ENCODE results near the gene COL27A1. TPM values are rescaled to one million over a fixed set of nuclear protein-coding genes. Genes with fewer than 3 reads are reported as not detected.

The COL27A1 gene
- polyA plus RNA-seq, 1 of the 3 experiments (the other 2 are of a cell fraction), result 8.7 TPM

DNA sequence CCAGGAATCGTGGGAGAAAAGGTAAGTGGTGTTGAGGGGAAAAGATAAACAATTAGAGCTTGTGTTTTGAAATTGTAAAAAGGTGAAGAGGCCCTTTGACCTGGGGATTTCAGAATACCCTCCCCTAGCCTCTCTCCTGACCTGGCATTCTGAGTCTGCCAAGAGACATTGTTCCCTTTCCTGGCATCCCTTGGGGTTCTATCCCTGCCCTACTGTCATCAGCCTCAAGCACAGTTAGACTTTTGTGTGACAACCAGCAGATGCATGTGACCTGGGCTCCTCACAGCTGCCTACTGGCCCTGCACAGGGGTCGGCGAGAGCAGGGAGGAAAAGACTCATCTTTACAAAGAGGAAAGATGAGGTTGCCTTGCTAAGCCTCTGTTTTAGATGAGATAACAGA, 95.3 kb downstream of the COL27A1 start:
- Histone ChIP-seq H3K9me3 (no peaks in the 10 kb centered on the region), H4K20me1 (ENCODE audit: insufficient read depth) (no peaks in the 10 kb centered on the region), H3K9me2 (no peaks in the 10 kb centered on the region), H3K9ac (peak overlapping the region; percentile 56; the same call in 1 of the 2 replicates), H2AFZ (ENCODE audit: low read depth) (peak overlapping the region; percentile 78; the same call in 1 of the 2 replicates), H3K27ac (ENCODE audit: low read depth in 2 of 2, low read length in 1 of 2) (peak overlapping the region; percentile 53 to 72; a peak in 2 of 4 replicates), H3K4me1 (ENCODE audit: control insufficient read depth in 1 of 2, insufficient read depth in 2 of 2, low read depth in 1 of 2, low read length in 1 of 2) (peaks cover 10 to 22% of the 10 kb centered on the region in 2 experiments), H3K79me2 (ENCODE audit: insufficient read depth) (no peaks in the 10 kb centered on the region), H3K36me3 (replicated peaks in 1 of 2; ENCODE audit: control insufficient read depth in 1 of 2, insufficient read depth in 2 of 2, low read length in 1 of 2) (no peaks in the 10 kb centered on the region), H3K27me3 (ENCODE audit: insufficient read depth) (no peaks in the 10 kb centered on the region), H3F3A (replicated peaks; ENCODE audit: insufficient read depth) (no peaks in the 10 kb centered on the region), H3K4me2 (peak overlapping the region; percentile 64), H3K4me3 (ENCODE audit: low read depth in 2 of 2, low read length in 1 of 2) (no peak overlapping the region)
- DNase-seq, result no peak
- 68% methylated on average over 1 of the region's 3 CpGs for WGBS (ENCODE audit: low lambda C conversion rate)
- POLR2A ChIA-PET, result interaction anchor here (1.4 kb wide), 1 partner anchor 9 kb away, joined by 7 read pairs; no protein-coding TSS in a partner anchor
- TF ChIP-seq JUND (IDR thresholded peaks at IDR 0.05) (no peak), MEF2A (IDR thresholded peaks at IDR 0.05; ENCODE audit: borderline replicate concordance, low read depth) (no peak), GATA2 (CRISPR knock-in tag; IDR thresholded peaks at IDR 0.05) (no peak), CHD2 (IDR thresholded peaks at IDR 0.05; ENCODE audit: low read length, partially characterized antibody) (no peak), TCF12 (IDR thresholded peaks at IDR 0.05) (no peak), ELF1 (IDR thresholded peaks at IDR 0.05) (no peak), EZH2phosphoT487 (IDR thresholded peaks at IDR 0.05; ENCODE audit: borderline replicate concordance, low read depth) (no peak)
- TF ChIP-seq, protein P1, sequence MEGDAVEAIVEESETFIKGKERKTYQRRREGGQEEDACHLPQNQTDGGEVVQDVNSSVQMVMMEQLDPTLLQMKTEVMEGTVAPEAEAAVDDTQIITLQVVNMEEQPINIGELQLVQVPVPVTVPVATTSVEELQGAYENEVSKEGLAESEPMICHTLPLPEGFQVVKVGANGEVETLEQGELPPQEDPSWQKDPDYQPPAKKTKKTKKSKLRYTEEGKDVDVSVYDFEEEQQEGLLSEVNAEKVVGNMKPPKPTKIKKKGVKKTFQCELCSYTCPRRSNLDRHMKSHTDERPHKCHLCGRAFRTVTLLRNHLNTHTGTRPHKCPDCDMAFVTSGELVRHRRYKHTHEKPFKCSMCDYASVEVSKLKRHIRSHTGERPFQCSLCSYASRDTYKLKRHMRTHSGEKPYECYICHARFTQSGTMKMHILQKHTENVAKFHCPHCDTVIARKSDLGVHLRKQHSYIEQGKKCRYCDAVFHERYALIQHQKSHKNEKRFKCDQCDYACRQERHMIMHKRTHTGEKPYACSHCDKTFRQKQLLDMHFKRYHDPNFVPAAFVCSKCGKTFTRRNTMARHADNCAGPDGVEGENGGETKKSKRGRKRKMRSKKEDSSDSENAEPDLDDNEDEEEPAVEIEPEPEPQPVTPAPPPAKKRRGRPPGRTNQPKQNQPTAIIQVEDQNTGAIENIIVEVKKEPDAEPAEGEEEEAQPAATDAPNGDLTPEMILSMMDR (IDR thresholded peaks at IDR 0.05), result no peak
- TF ChIP-seq, protein P2, sequence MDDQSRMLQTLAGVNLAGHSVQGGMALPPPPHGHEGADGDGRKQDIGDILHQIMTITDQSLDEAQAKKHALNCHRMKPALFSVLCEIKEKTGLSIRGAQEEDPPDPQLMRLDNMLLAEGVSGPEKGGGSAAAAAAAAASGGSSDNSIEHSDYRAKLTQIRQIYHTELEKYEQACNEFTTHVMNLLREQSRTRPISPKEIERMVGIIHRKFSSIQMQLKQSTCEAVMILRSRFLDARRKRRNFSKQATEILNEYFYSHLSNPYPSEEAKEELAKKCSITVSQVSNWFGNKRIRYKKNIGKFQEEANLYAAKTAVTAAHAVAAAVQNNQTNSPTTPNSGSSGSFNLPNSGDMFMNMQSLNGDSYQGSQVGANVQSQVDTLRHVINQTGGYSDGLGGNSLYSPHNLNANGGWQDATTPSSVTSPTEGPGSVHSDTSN (IDR thresholded peaks at IDR 0.05), result no peak
- TF ChIP-seq, protein P3, sequence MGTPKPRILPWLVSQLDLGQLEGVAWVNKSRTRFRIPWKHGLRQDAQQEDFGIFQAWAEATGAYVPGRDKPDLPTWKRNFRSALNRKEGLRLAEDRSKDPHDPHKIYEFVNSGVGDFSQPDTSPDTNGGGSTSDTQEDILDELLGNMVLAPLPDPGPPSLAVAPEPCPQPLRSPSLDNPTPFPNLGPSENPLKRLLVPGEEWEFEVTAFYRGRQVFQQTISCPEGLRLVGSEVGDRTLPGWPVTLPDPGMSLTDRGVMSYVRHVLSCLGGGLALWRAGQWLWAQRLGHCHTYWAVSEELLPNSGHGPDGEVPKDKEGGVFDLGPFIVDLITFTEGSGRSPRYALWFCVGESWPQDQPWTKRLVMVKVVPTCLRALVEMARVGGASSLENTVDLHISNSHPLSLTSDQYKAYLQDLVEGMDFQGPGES (IDR thresholded peaks at IDR 0.05; ENCODE audit: low read depth, low read length), result no peak
- CTCF ChIA-PET, result interaction anchor here (0.8 to 2.7 kb wide), 10 partner anchors 10 to 569 kb away, joined by 3 to 16 read pairs (median 5); partner anchors contain the start of gene COL27A1

DNA sequence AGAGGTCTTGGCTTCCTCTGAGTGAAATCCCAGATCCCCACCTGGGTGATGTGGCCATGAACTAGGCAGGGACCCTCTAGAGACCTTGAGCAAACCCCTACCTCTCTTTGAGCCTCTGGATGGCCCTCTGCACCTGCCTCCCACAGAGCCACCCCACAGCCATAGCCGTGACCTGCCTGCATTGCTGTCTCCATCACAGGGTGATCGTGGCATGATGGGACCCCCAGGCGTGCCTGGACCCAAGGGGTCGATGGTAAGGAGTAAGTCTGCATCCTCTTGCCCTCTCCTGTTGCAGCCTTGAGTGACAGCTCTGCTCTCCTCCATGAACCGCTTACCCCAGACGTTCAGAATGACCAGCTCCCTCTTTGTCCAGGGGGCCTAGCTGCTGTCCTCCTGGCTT, 97.1 kb downstream of the COL27A1 start:
- POLR2A ChIA-PET, result no interaction called here
- Histone ChIP-seq H3K27me3 (ENCODE audit: insufficient read depth) (no peaks in the 10 kb centered on the region), H3K9ac (no peak overlapping the region), H3K9me2 (no peaks in the 10 kb centered on the region), H3K4me3 (ENCODE audit: low read depth in 2 of 2, low read length in 1 of 2) (no peak overlapping the region), H4K20me1 (ENCODE audit: insufficient read depth) (no peaks in the 10 kb centered on the region), H3K9me3 (no peaks in the 10 kb centered on the region), H3K79me2 (ENCODE audit: insufficient read depth) (no peaks in the 10 kb centered on the region), H2AFZ (ENCODE audit: low read depth) (no peak overlapping the region), H3K27ac (ENCODE audit: low read depth in 2 of 2, low read length in 1 of 2) (no peak overlapping the region), H3K4me1 (ENCODE audit: control insufficient read depth in 1 of 2, insufficient read depth in 2 of 2, low read depth in 1 of 2, low read length in 1 of 2) (peaks cover 10 to 22% of the 10 kb centered on the region in 2 experiments), H3F3A (replicated peaks; ENCODE audit: insufficient read depth) (no peaks in the 10 kb centered on the region), H3K36me3 (replicated peaks in 1 of 2; ENCODE audit: control insufficient read depth in 1 of 2, insufficient read depth in 2 of 2, low read length in 1 of 2) (no peaks in the 10 kb centered on the region), H3K4me2 (no peak overlapping the region)
- CTCF ChIA-PET, result interaction anchor here (0.7 to 2.6 kb wide), 4 partner anchors 13 to 97 kb away, joined by 3 to 8 read pairs (median 4); partner anchors contain the start of gene COL27A1
- DNase-seq, result no peak
- WGBS (ENCODE audit: low lambda C conversion rate), result 95% methylated on average over 4 of the region's 6 CpGs
- no peak for TF ChIP-seq TEAD4 (IDR thresholded peaks at IDR 0.05; ENCODE audit: borderline replicate concordance, insufficient read depth)
- no peak for TF ChIP-seq EP300 (IDR thresholded peaks at IDR 0.05; ENCODE audit: borderline replicate concordance in 1 of 2, low read depth in 1 of 2, low read length in 1 of 2)
- no peak for TF ChIP-seq RXRA (IDR thresholded peaks at IDR 0.05; ENCODE audit: borderline replicate concordance, low read depth)
- TF ChIP-seq, protein P4, sequence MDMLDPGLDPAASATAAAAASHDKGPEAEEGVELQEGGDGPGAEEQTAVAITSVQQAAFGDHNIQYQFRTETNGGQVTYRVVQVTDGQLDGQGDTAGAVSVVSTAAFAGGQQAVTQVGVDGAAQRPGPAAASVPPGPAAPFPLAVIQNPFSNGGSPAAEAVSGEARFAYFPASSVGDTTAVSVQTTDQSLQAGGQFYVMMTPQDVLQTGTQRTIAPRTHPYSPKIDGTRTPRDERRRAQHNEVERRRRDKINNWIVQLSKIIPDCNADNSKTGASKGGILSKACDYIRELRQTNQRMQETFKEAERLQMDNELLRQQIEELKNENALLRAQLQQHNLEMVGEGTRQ (IDR thresholded peaks at IDR 0.05; ENCODE audit: borderline replicate concordance, low read depth, low read length), result no peak
- TF ChIP-seq, protein P2 (IDR thresholded peaks at IDR 0.05), result no peak
- no peak for TF ChIP-seq SMC3 (IDR thresholded peaks at IDR 0.05; ENCODE audit: low read depth, low read length)
- no peak for TF ChIP-seq TCF12 (IDR thresholded peaks at IDR 0.05)
- TF ChIP-seq, protein P1 (IDR thresholded peaks at IDR 0.05), result no peak
- TF ChIP-seq, protein P5, sequence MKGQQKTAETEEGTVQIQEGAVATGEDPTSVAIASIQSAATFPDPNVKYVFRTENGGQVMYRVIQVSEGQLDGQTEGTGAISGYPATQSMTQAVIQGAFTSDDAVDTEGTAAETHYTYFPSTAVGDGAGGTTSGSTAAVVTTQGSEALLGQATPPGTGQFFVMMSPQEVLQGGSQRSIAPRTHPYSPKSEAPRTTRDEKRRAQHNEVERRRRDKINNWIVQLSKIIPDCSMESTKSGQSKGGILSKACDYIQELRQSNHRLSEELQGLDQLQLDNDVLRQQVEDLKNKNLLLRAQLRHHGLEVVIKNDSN (IDR thresholded peaks at IDR 0.05; ENCODE audit: borderline replicate concordance, low read depth), result no peak
- TF ChIP-seq RFX5 (IDR thresholded peaks at IDR 0.05; ENCODE audit: low read length), result no peak
- no peak for TF ChIP-seq FOXM1 (IDR thresholded peaks at IDR 0.05; ENCODE audit: low read depth)
